AG20443 (cell line): ENCODE results near the gene MMP17.

Experiments used
- DNase-seq: peaks from one replicate; pipeline ENCODE4 v3.0.0; 2012; ENCODE audit warnings: low spot score, mixed read lengths

MMP17 gene

GRCh38 chr12:131850856-131851559, 22.8 kb downstream of the MMP17 start:
- DNase-seq = no peak

DNA sequence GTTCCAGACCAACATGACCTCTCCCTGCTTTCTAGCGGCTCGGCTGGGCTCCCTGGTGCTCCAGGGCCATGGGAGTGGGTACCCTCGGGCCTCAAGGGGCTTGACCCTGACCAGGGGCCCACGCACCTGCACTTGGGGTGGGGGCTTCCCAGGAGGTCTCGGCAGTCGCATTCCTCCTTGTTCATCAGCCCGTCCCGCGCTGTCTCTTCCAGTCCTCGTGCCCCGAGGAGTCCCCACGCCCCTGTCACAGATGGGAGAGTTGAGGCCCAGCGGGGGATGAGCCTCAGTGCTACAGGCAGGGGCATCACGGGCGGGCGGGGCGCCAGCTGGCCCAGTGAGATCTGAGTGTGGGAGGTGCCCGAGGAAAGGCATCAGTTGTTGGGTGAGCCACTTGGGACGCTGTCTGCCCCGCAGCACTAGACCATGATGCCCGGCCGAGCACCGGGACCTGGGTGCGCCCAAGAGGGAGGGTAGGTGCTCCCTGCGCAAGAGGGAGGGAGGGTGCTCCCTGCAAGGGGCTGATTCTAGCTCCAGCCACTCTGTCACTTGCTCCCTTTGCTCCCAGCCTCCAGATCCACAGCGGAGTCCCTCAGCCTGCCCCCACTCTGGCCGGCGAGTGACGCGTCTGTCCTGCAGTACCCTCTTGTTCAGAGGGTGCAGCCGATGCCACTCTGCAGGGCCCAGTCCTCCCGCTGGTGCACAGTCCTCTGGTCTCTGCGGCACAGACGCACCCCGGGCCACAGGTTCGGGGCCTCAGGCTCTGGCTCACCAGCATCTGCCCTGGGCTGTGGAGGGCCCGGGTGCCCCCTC, 23.8 kb downstream of the MMP17 start:
- no peak for DNase-seq

DNA sequence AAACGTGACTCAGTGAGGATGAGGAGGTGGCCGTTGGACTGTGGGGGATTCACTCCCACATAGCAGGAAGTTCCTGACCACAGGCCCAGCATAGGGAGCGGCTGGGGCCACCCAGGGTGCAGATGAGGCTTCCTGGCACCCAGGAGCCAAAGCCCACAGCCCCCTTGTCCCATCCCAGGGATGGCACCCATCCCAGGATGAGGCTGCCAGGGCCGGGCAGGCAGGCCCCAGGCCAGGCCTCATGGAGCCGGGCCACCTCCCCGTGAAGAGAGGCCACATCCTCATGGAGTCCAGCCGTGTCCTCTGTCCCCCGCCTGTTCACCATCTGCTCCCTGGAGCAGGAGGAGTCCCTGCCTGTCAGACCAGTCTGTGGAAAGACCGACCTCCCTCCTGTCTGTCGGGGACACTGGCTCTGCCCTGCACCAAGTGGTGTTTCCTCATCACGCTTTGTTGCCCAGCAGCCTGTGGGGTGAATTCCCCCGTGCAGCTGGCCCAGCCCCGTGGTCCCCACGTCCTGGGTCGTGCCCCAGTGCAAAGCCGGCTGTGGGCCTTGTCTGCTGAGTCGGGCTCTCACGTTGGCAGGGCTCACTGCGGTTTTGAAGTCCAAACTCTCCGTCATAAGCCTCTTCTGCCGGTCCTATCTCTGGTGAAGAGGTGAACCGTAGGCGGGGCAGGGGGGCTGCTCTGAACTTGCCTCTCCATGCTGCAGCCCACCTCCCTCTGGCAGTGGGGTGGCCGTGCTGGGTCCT, 24.5 kb downstream of the MMP17 start:
- DNase-seq = peak; percentile 54

DNA sequence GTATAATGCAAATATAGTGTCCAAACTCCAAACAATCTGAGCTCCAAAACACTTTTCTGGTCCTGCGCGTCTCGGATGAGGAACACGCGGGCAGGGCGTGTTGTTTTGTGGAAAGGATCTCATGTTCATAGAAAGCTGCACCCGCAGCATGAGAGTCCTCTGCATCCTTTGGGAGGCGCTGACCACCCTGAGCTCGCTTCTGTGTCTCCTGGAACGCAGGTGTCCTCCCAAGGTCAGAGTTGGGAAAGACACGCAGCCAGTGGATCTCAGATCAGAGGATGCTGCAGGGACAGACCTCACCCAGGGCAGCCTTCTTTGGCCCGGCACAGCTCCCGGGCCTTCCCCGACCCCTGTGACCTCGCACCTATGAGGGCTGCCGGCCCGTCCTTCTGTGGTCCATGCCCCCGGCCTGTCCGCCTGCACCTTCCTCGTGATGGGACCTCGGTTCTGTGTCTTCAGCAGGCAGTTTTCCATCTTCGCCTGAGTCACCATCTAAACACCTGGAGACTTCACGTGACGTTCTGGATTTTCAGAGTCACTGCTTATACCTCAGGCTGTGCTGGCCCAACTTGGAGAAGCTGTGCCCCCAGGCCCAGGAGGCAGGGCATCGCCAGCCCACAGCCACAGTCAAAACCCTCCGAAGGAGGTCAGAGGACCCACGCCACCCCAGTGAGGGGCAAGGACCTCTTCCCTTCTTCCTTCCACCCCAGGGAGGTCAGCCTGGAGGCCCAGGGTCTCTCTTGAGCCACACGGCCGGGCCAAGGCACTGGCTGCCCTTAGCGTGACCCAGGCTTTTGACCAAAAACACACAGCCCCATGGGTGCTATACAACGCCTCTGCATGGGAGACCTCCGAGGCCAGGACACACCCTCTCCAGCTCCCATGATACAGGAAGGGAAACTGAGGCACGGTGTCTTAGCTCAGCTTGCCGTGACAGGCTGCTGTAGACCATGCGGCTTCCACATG, 25.9 kb downstream of the MMP17 start:
- no peak for DNase-seq

- no peak for DNase-seq
Measured at GRCh38 chr12:131854861-131855476, 26.8 kb downstream of the MMP17 start.

GRCh38 chr12:131855521-131856142, 27.4 kb downstream of the MMP17 start:
- no peak for DNase-seq

GRCh38 chr12:131856366-131857097, 28.3 kb downstream of the MMP17 start:
- no peak for DNase-seq

GRCh38 chr12:131857908-131858850, 30.0 kb downstream of the MMP17 start:
- no peak for DNase-seq

DNA sequence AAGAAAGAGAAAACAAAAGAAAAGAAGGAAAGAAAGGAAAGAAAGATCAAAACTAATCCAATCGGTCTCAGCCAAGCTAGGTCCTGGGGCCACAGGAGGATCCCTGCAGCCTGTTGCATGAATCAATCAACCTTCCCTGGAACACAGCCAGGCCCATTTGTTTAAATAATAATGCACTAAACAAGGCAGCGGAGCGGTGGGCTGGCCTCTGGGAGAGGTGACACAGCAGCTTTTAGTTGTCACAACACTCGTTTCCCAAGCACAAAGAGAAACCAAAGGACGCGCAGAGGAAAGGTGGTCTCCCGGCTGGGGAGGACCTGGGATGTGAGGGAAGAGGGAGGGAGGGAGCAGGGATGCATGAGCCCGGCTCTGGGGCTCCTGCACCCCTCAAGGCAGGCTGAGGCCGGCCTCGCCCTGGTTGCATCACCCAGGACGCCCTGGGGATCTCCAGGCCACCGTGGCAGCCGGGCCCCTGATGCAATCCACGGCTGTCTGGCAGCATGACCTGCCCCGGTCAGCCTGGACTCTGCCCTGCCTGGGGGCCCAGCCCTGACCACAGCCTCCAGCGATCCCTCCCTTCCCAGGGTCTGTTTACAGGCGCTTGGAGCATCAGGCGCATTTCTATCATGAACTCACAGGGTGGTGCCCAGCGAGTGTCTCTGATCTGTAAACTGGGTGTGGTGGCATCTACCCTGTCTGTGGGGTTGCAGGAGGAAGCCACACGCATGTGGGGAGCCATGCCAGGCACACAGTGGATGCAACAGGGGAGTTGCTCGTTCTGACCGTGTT, 32.5 kb downstream of the MMP17 start:
- DNase-seq = peak; percentile 94

GRCh38 chr12:131861261-131862083, 33.3 kb downstream of the MMP17 start:
- peak; percentile 2 for DNase-seq

DNA sequence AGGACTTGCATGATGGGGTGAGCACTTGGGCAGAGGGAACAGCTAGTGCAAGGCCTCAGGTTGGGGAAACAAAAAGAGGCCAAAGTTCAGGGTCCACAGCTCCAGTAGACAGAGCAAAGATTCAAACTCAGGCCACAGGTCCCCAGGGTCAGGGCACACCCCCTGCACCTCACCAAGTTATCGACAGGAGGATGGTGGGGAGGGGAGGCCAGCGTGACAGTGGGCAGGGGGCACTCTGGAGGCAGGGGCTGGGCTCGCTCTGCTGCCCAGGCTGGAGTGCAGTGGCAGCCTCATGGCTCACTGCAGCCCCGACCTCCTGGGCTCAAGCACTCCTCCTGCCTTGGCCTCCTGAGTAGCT, 33.9 kb downstream of the MMP17 start:
- peak; percentile 6 for DNase-seq

- DNase-seq = no peak
Measured at GRCh38 chr12:131862600-131862993, 34.4 kb downstream of the MMP17 start.

GRCh38 chr12:131862994-131863710, 35.0 kb downstream of the MMP17 start:
- DNase-seq = peak; percentile 34

- peak; percentile 5 for DNase-seq
Measured at GRCh38 chr12:131863711-131864396, 35.7 kb downstream of the MMP17 start.

DNA sequence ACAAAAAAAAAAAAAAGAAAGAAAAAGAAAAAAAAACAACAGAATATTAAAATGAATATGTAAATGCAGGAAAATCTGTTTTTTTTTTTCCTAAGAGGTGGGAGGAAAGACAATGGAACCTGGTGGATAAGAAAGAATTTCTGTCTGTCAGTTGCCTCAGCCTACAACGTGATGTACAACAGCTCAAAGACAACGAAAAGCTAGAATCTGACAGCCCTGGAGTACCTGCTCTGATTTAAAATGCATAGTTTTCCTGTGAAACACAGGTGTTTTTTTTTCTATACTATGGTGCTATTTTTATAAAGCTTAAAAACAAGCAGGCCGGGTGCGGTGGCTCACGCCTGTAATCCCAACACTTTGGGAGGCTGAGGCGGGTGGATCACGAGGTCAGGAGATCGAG, 36.3 kb downstream of the MMP17 start:
- DNase-seq = no peak
